Panc1 (cell line): ENCODE measurements around the gene NIPA2. TPM values are rescaled to one million over a fixed set of nuclear protein-coding genes. Genes with fewer than 3 reads are reported as not detected.

ENCODE experiments used
- ATAC-seq: fragments of 200-7000 bp; cut with Tn5 transposase; 2 replicates; pipeline ENCODE4 v1.9.1; 2020; ENCODE audit warnings: mild to moderate bottlenecking, moderate library complexity
- BruUV-seq: library from RNA; stranded (reverse); fragments of 400-500 nt; replicated peaks from 2 replicates; lab custom pipeline; 2021; lab: Mats Ljungman, UMichigan
- CTCF ChIA-PET: fragments of 300-600 bp; sonication (Branson Sonifier 250); formaldehyde crosslinking; loops from one replicate; lab custom pipeline; 2022; ENCODE audit warnings: antibody characterized with exemption; lab: Charles Lee
- POLR2A ChIA-PET: fragments of 300-600 bp; sonication (Branson Sonifier 250); formaldehyde crosslinking; loops from one replicate; lab custom pipeline; 2022; ENCODE audit warnings: antibody characterized with exemption; lab: Charles Lee
- DNase-seq: peaks from one replicate; pipeline ENCODE4 v3.0.0-alpha.2; 2010; ENCODE audit warnings: low read depth, low spot score
- H3K27ac ChIP-seq: 2 replicates; pipeline ENCODE4 v1.5.1; 2011; ENCODE audit warnings: mild to moderate bottlenecking, low read length, inconsistent platforms
- H3K27me3 ChIP-seq: fragments of 200-500 bp; sonication (Bioruptor generic); 2 replicates; pipeline ENCODE4 v1.6.0; 2014; ENCODE audit warnings: low read length, inconsistent platforms; ENCODE audit not compliant: control insufficient read depth, insufficient read depth
- H3K36me3 ChIP-seq: fragments of 200-500 bp; sonication (Bioruptor generic); 2 replicates; pipeline ENCODE4 v1.5.1; 2014; ENCODE audit warnings: inconsistent platforms, mild to moderate bottlenecking, low read length, moderate library complexity; ENCODE audit not compliant: control insufficient read depth, insufficient read depth
- H3K4me1 ChIP-seq: 2 replicates; pipeline ENCODE4 v1.5.1; 2011; ENCODE audit warnings: inconsistent platforms, mild to moderate bottlenecking, low read length, moderate library complexity; ENCODE audit not compliant: control insufficient read depth, insufficient read depth
- H3K4me3 ChIP-seq, 2 experiments: 2 replicates each; pipeline ENCODE4 v1.5.1; 2011 to 2012; ENCODE audit warnings: low read depth in 2 of 2, low read length in 2 of 2, mild to moderate bottlenecking in 2 of 2, inconsistent platforms in 1 of 2, moderate library complexity in 1 of 2
- H3K9me3 ChIP-seq: fragments of 200-500 bp; sonication (Bioruptor generic); 2 replicates; pipeline ENCODE4 v1.5.1; 2014; ENCODE audit warnings: low read depth, mild to moderate bottlenecking, inconsistent platforms, low read length, moderate library complexity; ENCODE audit not compliant: control insufficient read depth, insufficient read depth
- CTCF ChIP-seq: fragments of 450-650 bp; IDR thresholded peaks from 2 replicates; pipeline ENCODE4 v1.5.1; 2017; ENCODE audit warnings: mild to moderate bottlenecking
- POLR2AphosphoS5 ChIP-seq: IDR thresholded peaks from 2 replicates; pipeline ENCODE4 v1.6.1; 2012; ENCODE audit warnings: mild to moderate bottlenecking, low read depth, low read length, moderate library complexity
- SIN3A ChIP-seq: IDR thresholded peaks from 2 replicates; pipeline ENCODE4 v1.6.1; 2012; ENCODE audit warnings: low read depth, mild to moderate bottlenecking, low read length, moderate library complexity, borderline replicate concordance; ENCODE audit not compliant: insufficient read depth
- TCF7L2 ChIP-seq: IDR thresholded peaks from 2 replicates; pipeline ENCODE4 v1.6.1; 2011; ENCODE audit warnings: mild to moderate bottlenecking, low read depth, low read length, inconsistent platforms
- in situ Hi-C: cut with HindIII; loops from 2 replicates; pipeline ENCODE4 v1.10.0; 2016; ENCODE audit warnings: low sequenced_read_pairs, low pct_unique_long_range_greater_than_20kb
- intact Hi-C: fragments of 100-400 bp; cut with micrococcal nuclease; formaldehyde crosslinking; loops from one replicate; pipeline ENCODE4 v1.10.0; 2022; ENCODE audit not compliant: unreplicated experiment
- total RNA-seq: library from RNA; stranded (reverse); gene quantifications from one replicate; pipeline ENCODE4 v1.2.1, GENCODE V29; 2021; ENCODE audit not compliant: unreplicated experiment
- TF ChIP-seq, protein P1 (sequence below), 2 experiments: IDR thresholded peaks; 2 replicates each; pipeline ENCODE4 v1.6.1; 2011 to 2012; ENCODE audit warnings: low read depth in 2 of 2, control low read depth in 1 of 2, low read length in 1 of 2, mild to moderate bottlenecking in 1 of 2, moderate library complexity in 1 of 2; ENCODE audit not compliant: insufficient read depth in 1 of 2

NIPA2 gene
- total RNA-seq, 1 experiment from 2014 or later, result 94.8 TPM

- CTCF ChIA-PET, result no interaction called here
- Histone ChIP-seq H3K27me3 (no peaks in the 10 kb centered on the region), H3K9me3 (no peaks in the 10 kb centered on the region), H3K36me3 (no peaks in the 10 kb centered on the region; the same call in 1 of the 2 replicates), H3K4me1 (peaks cover 8% of the 10 kb centered on the region), H3K4me3 (no peak overlapping the region), H3K27ac (peak overlapping the region; percentile 10; the same call in 1 of the 2 replicates)
- ATAC-seq (peak; percentile 98), DNase-seq (peak; percentile 84)
- TF ChIP-seq TCF7L2, result peak; percentile 31; the same call in 1 of the 2 replicates
- TF ChIP-seq, protein P1, sequence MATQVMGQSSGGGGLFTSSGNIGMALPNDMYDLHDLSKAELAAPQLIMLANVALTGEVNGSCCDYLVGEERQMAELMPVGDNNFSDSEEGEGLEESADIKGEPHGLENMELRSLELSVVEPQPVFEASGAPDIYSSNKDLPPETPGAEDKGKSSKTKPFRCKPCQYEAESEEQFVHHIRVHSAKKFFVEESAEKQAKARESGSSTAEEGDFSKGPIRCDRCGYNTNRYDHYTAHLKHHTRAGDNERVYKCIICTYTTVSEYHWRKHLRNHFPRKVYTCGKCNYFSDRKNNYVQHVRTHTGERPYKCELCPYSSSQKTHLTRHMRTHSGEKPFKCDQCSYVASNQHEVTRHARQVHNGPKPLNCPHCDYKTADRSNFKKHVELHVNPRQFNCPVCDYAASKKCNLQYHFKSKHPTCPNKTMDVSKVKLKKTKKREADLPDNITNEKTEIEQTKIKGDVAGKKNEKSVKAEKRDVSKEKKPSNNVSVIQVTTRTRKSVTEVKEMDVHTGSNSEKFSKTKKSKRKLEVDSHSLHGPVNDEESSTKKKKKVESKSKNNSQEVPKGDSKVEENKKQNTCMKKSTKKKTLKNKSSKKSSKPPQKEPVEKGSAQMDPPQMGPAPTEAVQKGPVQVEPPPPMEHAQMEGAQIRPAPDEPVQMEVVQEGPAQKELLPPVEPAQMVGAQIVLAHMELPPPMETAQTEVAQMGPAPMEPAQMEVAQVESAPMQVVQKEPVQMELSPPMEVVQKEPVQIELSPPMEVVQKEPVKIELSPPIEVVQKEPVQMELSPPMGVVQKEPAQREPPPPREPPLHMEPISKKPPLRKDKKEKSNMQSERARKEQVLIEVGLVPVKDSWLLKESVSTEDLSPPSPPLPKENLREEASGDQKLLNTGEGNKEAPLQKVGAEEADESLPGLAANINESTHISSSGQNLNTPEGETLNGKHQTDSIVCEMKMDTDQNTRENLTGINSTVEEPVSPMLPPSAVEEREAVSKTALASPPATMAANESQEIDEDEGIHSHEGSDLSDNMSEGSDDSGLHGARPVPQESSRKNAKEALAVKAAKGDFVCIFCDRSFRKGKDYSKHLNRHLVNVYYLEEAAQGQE (IDR thresholded peaks at IDR 0.05; ENCODE audit: insufficient read depth in 1 of 2, low read depth in 2 of 2, low read length in 1 of 2), result no peak
- POLR2A ChIA-PET, result interaction anchor here (0.5 to 0.7 kb wide), 2 partner anchors 17 to 58 kb away, joined by 3 to 9 read pairs; no protein-coding TSS in a partner anchor
- intact Hi-C loops, result no loop called here
- in situ Hi-C loops, result no loop called here
- no TSS peak for BruUV-seq
These were observed 57.2 kb downstream of the NIPA2 start for GRCh38 chr15:22895465-22896190.

DNA sequence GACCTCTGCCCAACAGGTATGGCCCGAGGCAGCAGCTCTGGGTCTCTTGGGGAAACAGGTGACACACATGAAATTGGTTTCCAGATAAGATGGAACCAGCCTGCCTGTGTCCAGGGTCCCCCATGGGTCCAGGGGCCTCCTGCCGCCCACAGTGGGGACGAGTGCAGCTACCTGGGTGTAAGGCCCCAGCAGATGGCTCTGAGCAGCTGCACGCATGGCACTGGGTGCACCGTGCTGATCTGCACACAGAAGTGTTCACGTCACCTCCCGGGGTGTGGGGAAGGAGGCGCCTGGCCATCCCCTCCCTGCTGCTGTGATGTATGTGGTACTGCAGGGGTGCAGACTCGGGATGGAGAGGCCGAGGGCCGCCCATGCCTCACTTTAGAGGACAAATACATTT is 63.6 kb downstream of the NIPA2 start:
- intact Hi-C loops (no loop called here), in situ Hi-C loops (no loop called here)
- Histone ChIP-seq H3K4me3 (no peak overlapping the region), H3K9me3 (no peaks in the 10 kb centered on the region), H3K27me3 (no peaks in the 10 kb centered on the region), H3K27ac (no peak overlapping the region), H3K4me1 (no peaks in the 10 kb centered on the region), H3K36me3 (peaks cover 3% of the 10 kb centered on the region)
- ChIA-PET CTCF (no interaction called here), POLR2A (interaction anchor here (0.5 kb wide), 1 partner anchor 74 kb away, joined by 3 read pairs; no protein-coding TSS in a partner anchor)
- BruUV-seq, result no TSS peak
- ATAC-seq (no peak), DNase-seq (no peak)
- TF ChIP-seq, protein P1 (IDR thresholded peaks at IDR 0.05; ENCODE audit: insufficient read depth in 1 of 2, low read depth in 2 of 2, low read length in 1 of 2), result no peak
- no peak for TF ChIP-seq SIN3A
- no peak for TF ChIP-seq POLR2AphosphoS5
- no peak for TF ChIP-seq TCF7L2
- TF ChIP-seq CTCF, result no peak
